GM21526 (cell line): ENCODE results near the gene MYO18B.

Source experiments
- ATAC-seq: cut with Tn5 transposase; IDR thresholded peaks from one replicate; pipeline ENCODE4 v1.9.1; 2021; ENCODE audit warnings: moderate library complexity; ENCODE audit not compliant: unreplicated experiment, low FRiP score

MYO18B gene

GRCh38 chr22:26068571-26068970, 326.6 kb downstream of the MYO18B start:
- no peak for ATAC-seq

DNA sequence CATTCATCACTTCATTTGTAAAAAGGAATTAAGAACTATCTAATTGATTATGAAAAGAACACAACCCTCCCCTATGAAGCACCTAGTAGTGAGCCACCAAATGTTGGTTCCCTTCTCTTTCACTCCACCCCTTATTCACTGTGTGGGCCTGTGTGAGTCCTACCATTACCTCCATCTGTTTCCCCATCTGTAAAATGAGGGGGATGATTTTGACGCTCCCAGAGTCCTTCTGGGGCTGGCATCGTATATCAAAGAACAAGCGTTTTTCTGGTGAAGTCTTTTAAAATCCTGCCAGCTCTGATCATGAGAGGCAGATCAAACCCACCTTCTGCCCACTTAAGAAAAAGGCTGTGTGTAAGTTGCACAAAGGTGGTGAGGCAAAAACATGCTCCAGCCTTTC, 330.6 kb downstream of the MYO18B start:
- no peak for ATAC-seq

DNA sequence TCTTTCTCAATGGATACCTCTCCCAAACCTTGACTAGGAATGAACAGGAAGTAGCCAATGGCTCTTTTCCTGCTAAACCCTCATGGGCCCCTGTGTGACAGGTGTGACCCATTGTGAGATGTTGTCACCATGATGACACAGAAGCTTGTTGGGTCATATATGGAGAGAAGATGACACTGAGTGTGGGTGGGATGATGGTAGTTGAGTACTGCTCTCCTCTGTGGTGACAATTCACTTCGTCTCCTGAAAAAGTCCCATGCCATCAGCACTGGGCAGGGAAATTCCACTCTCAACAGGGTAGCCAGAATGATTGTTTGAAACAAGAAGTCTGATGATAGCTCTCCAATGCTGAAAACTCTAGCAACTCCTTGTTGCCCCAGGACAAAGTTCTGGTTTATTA, 333.3 kb downstream of the MYO18B start:
- ATAC-seq: no peak

DNA sequence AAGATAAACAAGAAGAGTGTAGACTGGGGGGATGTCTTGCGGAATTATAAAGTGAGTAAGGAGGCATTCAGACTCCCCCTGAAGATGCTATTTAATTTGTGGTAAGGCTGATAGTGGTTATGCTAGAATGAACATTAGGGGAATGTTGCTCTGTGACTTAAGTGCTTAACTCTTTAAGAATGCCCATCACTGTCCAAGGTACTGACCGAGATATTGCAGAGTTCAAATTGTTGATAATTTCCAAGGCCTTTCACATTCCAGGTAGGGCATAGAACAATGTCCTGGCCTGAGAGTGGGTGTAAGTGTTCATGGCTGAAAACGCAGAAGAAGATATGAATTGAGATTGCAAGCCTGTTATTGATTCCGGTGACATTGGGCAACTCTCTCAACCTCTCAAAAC, 337.0 kb downstream of the MYO18B start:
- no peak for ATAC-seq
